H9 (cell line): ENCODE measurements around the gene PARD3. TPM values are rescaled to one million over a fixed set of nuclear protein-coding genes. Genes with fewer than 3 reads are reported as not detected.
"Not testable (repeated sequence)": the region's sequence is repeated elsewhere in the genome, so short reads cannot be mapped to it uniquely, and the experiment has no call there.

Experiments used
- DNase-seq: peaks from one replicate; pipeline ENCODE4 v3.0.0-alpha.2; 2017
- H2AFZ ChIP-seq: one replicate; pipeline ENCODE4 v1.6.1; 2013; ENCODE audit warnings: mild to moderate bottlenecking, low read length, control low read depth, moderate library complexity
- H2AK5ac ChIP-seq: 2 replicates; pipeline ENCODE4 v1.6.1; 2013; ENCODE audit warnings: low read length, control low read depth, mixed read lengths; ENCODE audit not compliant: insufficient read length
- H2BK120ac ChIP-seq: one replicate; pipeline ENCODE4 v1.6.1; 2013; ENCODE audit warnings: low read depth, mild to moderate bottlenecking, low read length, control low read depth, inconsistent platforms; ENCODE audit not compliant: poor library complexity, severe bottlenecking
- H2BK12ac ChIP-seq: 2 replicates; pipeline ENCODE4 v1.6.1; 2013; ENCODE audit warnings: low read length, control low read depth, mixed read lengths, low read depth; ENCODE audit not compliant: insufficient read length
- H2BK15ac ChIP-seq: 2 replicates; pipeline ENCODE4 v1.6.1; 2013; ENCODE audit warnings: low read depth, low read length, control low read depth
- H2BK20ac ChIP-seq: one replicate; pipeline ENCODE4 v1.6.1; 2013; ENCODE audit warnings: low read depth, mild to moderate bottlenecking, low read length, control low read depth, inconsistent platforms; ENCODE audit not compliant: poor library complexity, severe bottlenecking
- H2BK5ac ChIP-seq: 2 replicates; pipeline ENCODE4 v1.6.1; 2013; ENCODE audit warnings: low read length, control low read depth, mixed read lengths; ENCODE audit not compliant: insufficient read length
- H3K14ac ChIP-seq: 2 replicates; pipeline ENCODE4 v1.6.1; 2013; ENCODE audit warnings: low read length, control low read depth; ENCODE audit not compliant: insufficient read depth
- H3K18ac ChIP-seq: 2 replicates; pipeline ENCODE4 v1.6.1; 2013; ENCODE audit warnings: low read depth, mild to moderate bottlenecking, mixed read lengths, low read length, control low read depth; ENCODE audit not compliant: insufficient read length
- H3K23ac ChIP-seq: 2 replicates; pipeline ENCODE4 v1.6.1; 2013; ENCODE audit warnings: low read length, control low read depth, mixed read lengths, low read depth; ENCODE audit not compliant: insufficient read length
- H3K23me2 ChIP-seq: 2 replicates; pipeline ENCODE4 v1.6.1; 2013; ENCODE audit warnings: low read depth, mild to moderate bottlenecking, mixed read lengths, low read length, control low read depth; ENCODE audit not compliant: insufficient read length, poor library complexity, severe bottlenecking
- H3K27ac ChIP-seq: 2 replicates; pipeline ENCODE4 v1.5.1; 2013; ENCODE audit warnings: low read length, control low read depth, mixed read lengths, low read depth; ENCODE audit not compliant: insufficient read length
- H3K27me3 ChIP-seq: 2 replicates; pipeline ENCODE4 v1.6.1; 2013; ENCODE audit warnings: low read length, control low read depth, inconsistent platforms; ENCODE audit not compliant: insufficient read depth
- H3K4ac ChIP-seq: 2 replicates; pipeline ENCODE4 v1.6.1; 2013; ENCODE audit warnings: low read depth, mild to moderate bottlenecking, control low read depth, inconsistent platforms, low read length, moderate library complexity
- H3K4me1 ChIP-seq: 2 replicates; pipeline ENCODE4 v1.6.1; 2013; ENCODE audit warnings: low read length, control low read depth, inconsistent platforms; ENCODE audit not compliant: insufficient read depth
- H3K4me2 ChIP-seq: 2 replicates; pipeline ENCODE4 v1.6.1; 2013; ENCODE audit warnings: low read length, control low read depth, mixed read lengths; ENCODE audit not compliant: insufficient read length, insufficient read depth
- H3K56ac ChIP-seq: 2 replicates; pipeline ENCODE4 v1.6.1; 2013; ENCODE audit warnings: low read depth, mild to moderate bottlenecking, mixed read lengths, low read length, control low read depth; ENCODE audit not compliant: insufficient read length
- H3K79me1 ChIP-seq: 2 replicates; pipeline ENCODE4 v1.6.1; 2013; ENCODE audit warnings: low read depth, mild to moderate bottlenecking, moderate library complexity, low read length, control low read depth, inconsistent platforms; ENCODE audit not compliant: insufficient read depth, poor library complexity, severe bottlenecking
- H3K79me2 ChIP-seq: 2 replicates; pipeline ENCODE4 v1.6.1; 2013; ENCODE audit warnings: low read length, control low read depth, inconsistent platforms; ENCODE audit not compliant: insufficient read depth
- H3K9ac ChIP-seq: 2 replicates; pipeline ENCODE4 v1.6.1; 2013; ENCODE audit warnings: low read length, control low read depth, mixed read lengths; ENCODE audit not compliant: insufficient read length; ENCODE audit errors: extremely low read depth
- H3K9me3 ChIP-seq: one replicate; pipeline ENCODE4 v1.6.1; 2013; ENCODE audit warnings: low read depth, low read length, inconsistent platforms; ENCODE audit not compliant: control insufficient read depth
- H3T11ph ChIP-seq: one replicate; pipeline ENCODE4 v1.6.1; 2013; ENCODE audit warnings: mild to moderate bottlenecking, low read length, control low read depth, inconsistent platforms
- H4K20me1 ChIP-seq: one replicate; pipeline ENCODE4 v1.6.1; 2013; ENCODE audit not compliant: control insufficient read depth, insufficient read length, insufficient read depth
- H4K5ac ChIP-seq: 2 replicates; pipeline ENCODE4 v1.6.1; 2013; ENCODE audit warnings: low read depth, mild to moderate bottlenecking, mixed read lengths, low read length, control low read depth; ENCODE audit not compliant: insufficient read length
- H4K8ac ChIP-seq: replicated peaks from 2 replicates; pipeline ENCODE4 v1.6.1; 2013; ENCODE audit warnings: low read length, control low read depth, mixed read lengths, low read depth; ENCODE audit not compliant: insufficient read length
- H4K91ac ChIP-seq: 2 replicates; pipeline ENCODE4 v1.6.1; 2013; ENCODE audit warnings: low read depth, mild to moderate bottlenecking, moderate library complexity, mixed read lengths, low read length, control low read depth; ENCODE audit not compliant: insufficient read length
- H3K27ac Mint-ChIP-seq, 3 experiments: 2 replicates in 2 of 3; 3 replicates in 1 of 3; pipeline ENCODE4 v1.8.0; 2020 to 2021; ENCODE audit warnings: mixed read lengths in 3 of 3, mild to moderate bottlenecking in 1 of 3, moderate library complexity in 1 of 3
- H3K27me3 Mint-ChIP-seq: 2 replicates; pipeline ENCODE4 v1.8.0; 2021; ENCODE audit warnings: low read depth, mild to moderate bottlenecking, moderate library complexity, mixed read lengths
- H3K36me3 Mint-ChIP-seq, 3 experiments: 2 replicates in 2 of 3; 3 replicates in 1 of 3; pipeline ENCODE4 v1.8.0; 2020 to 2021; ENCODE audit warnings: low read depth in 3 of 3, mixed read lengths in 3 of 3; ENCODE audit not compliant: insufficient read depth in 1 of 3
- H3K4me1 Mint-ChIP-seq, 2 experiments: 2 replicates each; pipeline ENCODE4 v1.8.0; 2020; ENCODE audit warnings: mixed read lengths in 2 of 2
- H3K4me3 Mint-ChIP-seq, 2 experiments: 2 replicates in 1 of 2; 3 replicates in 1 of 2; pipeline ENCODE4 v1.8.0; 2020 to 2021; ENCODE audit warnings: mild to moderate bottlenecking in 2 of 2, mixed read lengths in 2 of 2, moderate library complexity in 1 of 2
- H3K9me3 Mint-ChIP-seq, 2 experiments: 2 replicates in 1 of 2; 3 replicates in 1 of 2; pipeline ENCODE4 v1.8.0; 2020; ENCODE audit warnings: mild to moderate bottlenecking in 2 of 2, mixed read lengths in 2 of 2, moderate library complexity in 1 of 2
- CTCF ChIP-seq: fragments of 200-600 bp; sonication (generic); conservative IDR thresholded peaks from 3 replicates; pipeline ENCODE4 v1.8.0; 2021; ENCODE audit warnings: antibody characterized with exemption, mild to moderate bottlenecking
- WGBS: extraction: QIAGEN DNeasy Blood & Tissue Kit; methylation state at CpG from one replicate; pipeline ENCODE4 v1.1.7; 2013; ENCODE audit warnings: missing lambda C conversion rate, low lambda C conversion rate, mixed read lengths; ENCODE audit not compliant: insufficient read length; ENCODE audit errors: extremely low coverage; 5-methylcytosine and 5-hydroxymethylcytosine counted together
- total RNA-seq: library from RNA; stranded (reverse); gene quantifications from 2 replicates; pipeline ENCODE4 v1.2.1, GENCODE V29; 2021

The PARD3 gene
- total RNA-seq, 1 experiment from 2014 or later = 44.7 TPM

DNA sequence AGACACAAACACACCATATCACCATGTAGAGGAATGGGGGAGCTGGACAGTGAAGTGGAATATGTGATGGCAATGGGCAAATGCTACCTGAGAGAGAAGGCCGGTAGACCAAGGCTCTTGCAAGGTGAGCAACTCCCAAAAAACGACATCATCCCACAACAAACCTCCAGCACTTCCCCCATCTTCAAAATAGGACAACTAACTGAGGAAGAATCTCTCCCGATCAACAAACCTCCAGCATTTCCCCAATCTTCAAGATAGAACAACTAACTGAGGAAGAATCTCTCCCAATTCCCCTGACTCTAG lies 387.2 kb downstream of the PARD3 start:
- peak overlapping the region; percentile 50; a peak in 3 of 5 replicates for H3K4me3 Mint-ChIP-seq
- H3K4me1 Mint-ChIP-seq = peaks cover 48 to 52% of the 10 kb centered on the region in 2 experiments
- no CpG with 5 or more reads among the region's 3 CpGs for WGBS

DNA sequence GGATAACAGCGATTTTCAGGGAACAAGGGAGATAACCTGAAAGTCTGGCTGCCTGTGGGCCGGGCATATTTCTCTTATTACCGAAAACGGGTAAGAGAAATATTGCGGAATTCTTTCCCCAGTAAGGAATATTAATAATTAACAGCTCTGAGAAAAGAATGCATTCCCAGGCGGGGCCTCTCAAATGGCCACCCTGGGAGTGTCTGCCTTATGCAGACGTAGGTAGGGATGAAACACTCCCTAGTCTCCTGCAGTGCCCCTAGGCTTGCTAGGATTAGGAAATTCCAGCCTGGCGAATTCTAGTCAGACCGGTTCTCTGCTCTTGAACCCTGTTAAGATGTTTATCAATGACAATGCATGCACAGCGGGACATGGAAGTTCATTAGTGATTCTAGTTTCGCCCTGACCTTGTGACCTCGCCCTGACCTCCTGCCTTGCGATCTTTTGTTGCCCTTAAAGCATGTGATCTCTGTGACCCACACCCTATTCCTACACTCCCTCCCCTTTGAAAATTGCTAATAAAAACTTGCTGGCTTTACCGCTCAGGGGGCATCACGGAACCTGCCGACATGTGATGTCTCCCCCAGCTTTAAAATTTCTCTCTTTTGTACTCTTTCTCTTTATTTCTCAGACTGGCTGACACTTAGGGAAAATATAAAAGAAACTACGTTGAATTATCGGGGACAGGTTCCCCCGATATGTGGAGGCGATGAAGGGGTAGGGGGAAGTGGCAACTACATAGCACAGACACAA lies 387.8 kb downstream of the PARD3 start:
- H3K27ac ChIP-seq, H4K20me1 ChIP-seq, H2BK15ac ChIP-seq, H2AK5ac ChIP-seq, H4K8ac ChIP-seq, H4K91ac ChIP-seq, H2AFZ ChIP-seq, H3K27me3 Mint-ChIP-seq, H3K36me3 Mint-ChIP-seq, H3K79me2 ChIP-seq, H3K4me1 ChIP-seq, H3K56ac ChIP-seq, H3T11ph ChIP-seq, H3K9me3 Mint-ChIP-seq, H3K27me3 ChIP-seq, H3K4ac ChIP-seq, H3K9ac ChIP-seq, H3K9me3 ChIP-seq, H3K14ac ChIP-seq, H3K23me2 ChIP-seq, H2BK20ac ChIP-seq, H3K23ac ChIP-seq, H2BK120ac ChIP-seq, H2BK5ac ChIP-seq, H3K79me1 ChIP-seq: not testable (repeated sequence)
- H2BK12ac ChIP-seq = peak overlapping the region; percentile 31
- peak; percentile 87 for DNase-seq
- H3K4me2 ChIP-seq = peak overlapping the region; percentile 65
- Mint-ChIP-seq H3K27ac (peak overlapping the region in 2 of 3 experiments; percentile 89 to 95; a peak in 5 of 7 replicates), H3K4me3 (peak overlapping the region; percentile 50), H3K4me1 (peaks cover 49 to 51% of the 10 kb centered on the region in 2 experiments)
- H3K18ac ChIP-seq = peak overlapping the region; percentile 66
- no CpG with 5 or more reads among the region's 20 CpGs for WGBS
- peak overlapping the region; percentile 29 for H4K5ac ChIP-seq

More for the DNA sequence above, 387.2 kb downstream of the PARD3 start:
- Histone ChIP-seq H3K4me2 (peak overlapping the region; percentile 65), H3K18ac (peak overlapping the region; percentile 66), H4K8ac (no peak overlapping the region), H3K56ac (no peak overlapping the region), H3K79me1 (no peaks in the 10 kb centered on the region), H2BK120ac (no peak overlapping the region), H3K23ac (no peak overlapping the region), H3K4ac (no peak overlapping the region), H3K14ac (no peak overlapping the region), H4K91ac (no peak overlapping the region), H2BK20ac (no peak overlapping the region), H2AK5ac (no peak overlapping the region), H3K27me3 (no peaks in the 10 kb centered on the region), H3T11ph (no peak overlapping the region), H4K20me1 (no peaks in the 10 kb centered on the region), H2BK12ac (peak overlapping the region; percentile 31), H2BK15ac (no peak overlapping the region), H3K79me2 (0 out of 2 replicates have a peak, but pooled peaks cover 2% of the 10 kb centered on the region), H4K5ac (peak overlapping the region; percentile 29), H3K27ac (no peak overlapping the region), H3K9me3 (no peaks in the 10 kb centered on the region), H3K23me2 (peaks cover 3% of the 10 kb centered on the region), H2BK5ac (no peak overlapping the region), H3K4me1 (peaks cover 2% of the 10 kb centered on the region; the same call in 1 of the 2 replicates), H2AFZ (no peak overlapping the region), H3K9ac (no peak overlapping the region)
- Mint-ChIP-seq H3K36me3 (no peaks in the 10 kb centered on the region), H3K27me3 (no peaks in the 10 kb centered on the region), H3K27ac (peak overlapping the region in 2 of 3 experiments; percentile 89 to 93; a peak in 4 of 7 replicates), H3K9me3 (no peaks in the 10 kb centered on the region)
- TF ChIP-seq CTCF = no peak
- no peak for DNase-seq
